ENCODE results near the gene HLF. TPM values are rescaled to one million over a fixed set of nuclear protein-coding genes. Genes with fewer than 3 reads are reported as not detected.

Gene HLF
- total RNA-seq, 2 experiments from 2014 or later: 0.79 to 0.86 TPM

- intact Hi-C loops (cut with micrococcal nuclease): no loop called here
- no peaks in the 10 kb centered on the region for H3K27me3 Mint-ChIP-seq (ENCODE audit: low read depth)
- CTCF ChIA-PET: interaction anchor here (0.9 kb wide), 1 partner anchor 308 kb away, joined by 4 read pairs; no protein-coding TSS in a partner anchor
- DNase-seq: no peak
- no peaks in the 10 kb centered on the region for H3K9me3 Mint-ChIP-seq
- H3K4me3 Mint-ChIP-seq: no peak overlapping the region
- no peak overlapping the region for H3K27ac Mint-ChIP-seq
- no peaks in the 10 kb centered on the region for H3K36me3 Mint-ChIP-seq (ENCODE audit: low read depth)
- H3K4me1 Mint-ChIP-seq (ENCODE audit: low read depth): no peaks in the 10 kb centered on the region
These were observed 35.9 kb downstream of the HLF start for GRCh38 chr17:55300479-55301290.

- no peaks in the 10 kb centered on the region for H3K36me3 Mint-ChIP-seq (ENCODE audit: low read depth)
- no peaks in the 10 kb centered on the region for H3K27me3 Mint-ChIP-seq (ENCODE audit: low read depth)
- H3K27ac Mint-ChIP-seq: no peak overlapping the region
- no peak for DNase-seq
- intact Hi-C loops (cut with micrococcal nuclease): no loop called here
- H3K4me1 Mint-ChIP-seq (ENCODE audit: low read depth): no peaks in the 10 kb centered on the region
- H3K9me3 Mint-ChIP-seq: no peaks in the 10 kb centered on the region
- H3K4me3 Mint-ChIP-seq: no peak overlapping the region
- CTCF ChIA-PET: no interaction called here
These were observed 37.0 kb downstream of the HLF start for GRCh38 chr17:55301521-55302406.

- H3K9me3 Mint-ChIP-seq: no peaks in the 10 kb centered on the region
- CTCF ChIA-PET: no interaction called here
- H3K27ac Mint-ChIP-seq: no peak overlapping the region
- no peaks in the 10 kb centered on the region for H3K36me3 Mint-ChIP-seq (ENCODE audit: low read depth)
- intact Hi-C loops (cut with micrococcal nuclease): no loop called here
- no peaks in the 10 kb centered on the region for H3K27me3 Mint-ChIP-seq (ENCODE audit: low read depth)
- DNase-seq: no peak
- no peaks in the 10 kb centered on the region for H3K4me1 Mint-ChIP-seq (ENCODE audit: low read depth)
- H3K4me3 Mint-ChIP-seq: no peak overlapping the region
These were observed 37.6 kb downstream of the HLF start for GRCh38 chr17:55302407-55302787.

DNA sequence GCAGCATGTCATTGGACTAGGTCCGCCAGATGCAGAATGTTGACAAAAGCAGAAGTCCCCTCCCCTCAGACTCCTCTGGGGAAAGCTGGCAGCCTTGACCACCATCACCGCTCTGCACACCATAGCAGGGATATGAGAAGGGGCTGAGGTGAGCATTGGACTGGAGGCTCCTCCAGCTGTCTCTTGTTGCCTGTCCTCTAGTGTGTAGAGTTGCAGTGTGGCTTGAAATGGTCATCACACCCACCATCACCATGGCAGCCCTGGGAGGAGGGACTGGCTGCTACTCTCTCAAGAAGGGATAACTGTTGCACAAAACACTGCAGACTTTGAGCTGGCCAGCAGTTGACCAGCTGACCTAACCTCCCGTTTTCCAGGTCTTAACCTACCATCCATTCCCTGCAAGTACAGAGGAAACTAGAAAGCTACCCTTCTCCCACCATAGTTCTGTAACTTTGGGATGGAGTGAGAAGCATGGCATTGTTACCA, 38.3 kb downstream of the HLF start:
- intact Hi-C loops (cut with micrococcal nuclease): no loop called here
- DNase-seq: no peak
- H3K27ac Mint-ChIP-seq: no peak overlapping the region
- no peak overlapping the region for H3K4me3 Mint-ChIP-seq
- H3K36me3 Mint-ChIP-seq (ENCODE audit: low read depth): no peaks in the 10 kb centered on the region
- CTCF ChIA-PET: interaction anchor here (0.9 to 1.5 kb wide), 2 partner anchors 51 to 310 kb away, joined by 3 to 8 read pairs; no protein-coding TSS in a partner anchor
- H3K4me1 Mint-ChIP-seq (ENCODE audit: low read depth): no peaks in the 10 kb centered on the region
- H3K27me3 Mint-ChIP-seq (ENCODE audit: low read depth): no peaks in the 10 kb centered on the region
- no peaks in the 10 kb centered on the region for H3K9me3 Mint-ChIP-seq

GRCh38 chr17:55303701-55304145, 39.0 kb downstream of the HLF start:
- H3K4me1 Mint-ChIP-seq (ENCODE audit: low read depth): no peaks in the 10 kb centered on the region
- no peaks in the 10 kb centered on the region for H3K36me3 Mint-ChIP-seq (ENCODE audit: low read depth)
- H3K4me3 Mint-ChIP-seq: no peak overlapping the region
- CTCF ChIA-PET: interaction anchor here (0.6 to 1.5 kb wide), 3 partner anchors 13 to 311 kb away, joined by 3 to 8 read pairs (median 3); no protein-coding TSS in a partner anchor
- no peaks in the 10 kb centered on the region for H3K27me3 Mint-ChIP-seq (ENCODE audit: low read depth)
- DNase-seq: no peak
- H3K9me3 Mint-ChIP-seq: no peaks in the 10 kb centered on the region
- no peak overlapping the region for H3K27ac Mint-ChIP-seq
- intact Hi-C loops (cut with micrococcal nuclease): no loop called here

DNA sequence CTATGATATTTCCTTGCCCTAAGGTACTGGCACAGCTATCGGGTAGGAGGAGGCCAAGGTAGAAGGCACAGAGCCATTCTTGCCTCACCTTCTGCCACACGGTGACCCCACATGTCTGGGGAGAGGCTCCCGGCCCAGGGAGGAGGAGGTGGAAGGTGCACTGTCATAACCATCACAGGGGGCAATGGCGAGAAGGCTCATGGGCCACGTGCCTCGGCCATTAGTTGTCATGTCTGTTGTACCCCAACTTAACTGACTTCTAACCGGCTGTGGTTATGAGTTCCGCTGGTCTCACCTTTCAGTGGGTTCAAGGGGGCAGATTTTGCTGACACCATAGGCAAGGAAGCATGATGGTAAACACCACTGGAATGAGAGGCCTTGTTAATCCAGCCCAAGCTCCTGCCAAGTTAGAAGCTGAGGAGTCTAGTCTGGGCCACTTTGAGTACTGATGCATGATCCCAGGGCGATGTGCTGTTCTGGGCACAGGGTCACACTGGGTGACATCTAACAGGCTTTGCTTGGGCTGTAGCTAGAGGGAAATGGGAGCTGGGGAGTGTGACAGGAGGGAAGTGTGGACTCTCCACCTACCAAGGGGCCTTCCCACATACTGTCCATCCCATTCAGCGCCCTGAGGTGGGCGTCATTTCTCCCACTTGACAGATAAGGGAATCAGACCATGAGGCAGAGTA, 39.6 kb downstream of the HLF start:
- Mint-ChIP-seq H3K4me3 (no peak overlapping the region), H3K27ac (no peak overlapping the region), H3K9me3 (no peaks in the 10 kb centered on the region), H3K4me1 (ENCODE audit: low read depth) (no peaks in the 10 kb centered on the region), H3K36me3 (ENCODE audit: low read depth) (no peaks in the 10 kb centered on the region), H3K27me3 (ENCODE audit: low read depth) (no peaks in the 10 kb centered on the region)
- intact Hi-C loops (cut with micrococcal nuclease): no loop called here
- no peak for DNase-seq
- CTCF ChIA-PET: interaction anchor here (0.6 to 1.5 kb wide), 2 partner anchors 14 to 311 kb away, joined by 3 to 8 read pairs; no protein-coding TSS in a partner anchor

GRCh38 chr17:55305321-55306087, 40.7 kb downstream of the HLF start:
- Mint-ChIP-seq H3K27me3 (ENCODE audit: low read depth) (no peaks in the 10 kb centered on the region), H3K4me3 (no peak overlapping the region), H3K27ac (no peak overlapping the region), H3K4me1 (ENCODE audit: low read depth) (no peaks in the 10 kb centered on the region), H3K9me3 (no peaks in the 10 kb centered on the region), H3K36me3 (ENCODE audit: low read depth) (no peaks in the 10 kb centered on the region)
- CTCF ChIA-PET: interaction anchor here (1.1 kb wide), 1 partner anchor 40 kb away, joined by 3 read pairs; no protein-coding TSS in a partner anchor
- intact Hi-C loops (cut with micrococcal nuclease): no loop called here
- DNase-seq: no peak

DNA sequence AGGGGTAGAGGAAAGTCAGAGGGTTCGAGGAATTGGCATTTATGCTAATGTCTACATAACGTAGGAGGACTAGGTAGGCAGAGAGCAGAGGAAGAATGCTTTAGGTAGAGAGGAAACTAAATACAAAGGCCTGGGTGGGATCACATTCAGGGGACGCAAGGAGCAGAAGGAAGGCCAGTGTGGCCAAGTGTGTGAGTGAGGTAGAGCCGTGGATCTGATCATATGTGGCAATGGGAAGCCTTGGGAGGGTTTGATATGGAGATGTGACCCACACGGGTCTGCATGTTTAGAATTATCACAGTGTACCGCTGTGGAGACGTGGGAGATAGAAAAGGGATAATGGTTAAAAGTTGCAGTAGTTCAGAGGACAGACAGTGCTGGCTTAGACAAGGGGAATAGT, 43.1 kb downstream of the HLF start:
- no peaks in the 10 kb centered on the region for H3K4me1 Mint-ChIP-seq (ENCODE audit: low read depth)
- no peaks in the 10 kb centered on the region for H3K27me3 Mint-ChIP-seq (ENCODE audit: low read depth)
- CTCF ChIA-PET: no interaction called here
- no peak for DNase-seq
- intact Hi-C loops (cut with micrococcal nuclease): no loop called here
- H3K4me3 Mint-ChIP-seq: no peak overlapping the region
- no peaks in the 10 kb centered on the region for H3K36me3 Mint-ChIP-seq (ENCODE audit: low read depth)
- H3K9me3 Mint-ChIP-seq: no peaks in the 10 kb centered on the region
- no peak overlapping the region for H3K27ac Mint-ChIP-seq

- no peak for DNase-seq
- Mint-ChIP-seq H3K4me1 (ENCODE audit: low read depth) (peaks cover 3% of the 10 kb centered on the region), H3K9me3 (no peaks in the 10 kb centered on the region), H3K36me3 (ENCODE audit: low read depth) (no peaks in the 10 kb centered on the region), H3K27me3 (ENCODE audit: low read depth) (no peaks in the 10 kb centered on the region), H3K4me3 (no peak overlapping the region), H3K27ac (no peak overlapping the region)
- CTCF ChIA-PET: interaction anchor here (0.7 to 0.9 kb wide), 2 partner anchors 11 to 39 kb away, joined by 3 read pairs; no protein-coding TSS in a partner anchor
- intact Hi-C loops (cut with micrococcal nuclease): no loop called here
These were observed 44.0 kb downstream of the HLF start for GRCh38 chr17:55308613-55309391.

DNA sequence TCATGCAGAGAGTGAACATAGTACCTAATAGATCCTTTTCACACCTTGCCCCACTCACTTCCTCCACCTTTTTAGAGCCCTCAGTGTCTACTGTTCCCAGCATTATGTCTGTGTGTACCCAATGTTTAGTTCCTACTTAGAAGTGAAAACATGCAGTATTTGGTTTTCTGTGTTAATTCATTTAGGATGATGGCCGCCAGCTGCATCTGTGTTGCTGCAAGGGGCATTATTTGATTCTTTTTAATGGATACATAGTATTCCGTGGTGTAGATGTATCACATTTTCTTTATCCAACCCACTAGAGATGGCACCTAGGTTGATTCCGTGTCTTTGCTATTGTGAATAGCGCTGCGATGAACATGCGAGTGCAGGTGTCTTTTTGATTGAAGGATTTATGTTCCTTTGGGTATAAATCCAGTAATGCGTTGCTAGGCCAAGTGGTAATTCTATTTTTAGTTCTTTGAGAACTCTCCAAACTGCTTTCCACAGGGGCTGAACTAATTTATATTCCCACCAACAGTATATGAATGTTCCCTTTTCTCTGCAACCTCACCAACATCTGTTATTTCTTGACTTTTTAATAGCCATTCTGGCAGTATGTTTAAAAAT, 47.1 kb downstream of the HLF start:
- H3K36me3 Mint-ChIP-seq (ENCODE audit: low read depth): no peaks in the 10 kb centered on the region
- no peaks in the 10 kb centered on the region for H3K27me3 Mint-ChIP-seq (ENCODE audit: low read depth)
- no peak for DNase-seq
- peaks cover 6% of the 10 kb centered on the region for H3K4me1 Mint-ChIP-seq (ENCODE audit: low read depth)
- H3K4me3 Mint-ChIP-seq: no peak overlapping the region
- intact Hi-C loops (cut with micrococcal nuclease): no loop called here
- CTCF ChIA-PET: no interaction called here
- no peak overlapping the region for H3K27ac Mint-ChIP-seq
- H3K9me3 Mint-ChIP-seq: no peaks in the 10 kb centered on the region

GRCh38 chr17:55312852-55313251, 48.1 kb downstream of the HLF start:
- CTCF ChIA-PET: no interaction called here
- Mint-ChIP-seq H3K36me3 (ENCODE audit: low read depth) (no peaks in the 10 kb centered on the region), H3K27me3 (ENCODE audit: low read depth) (no peaks in the 10 kb centered on the region), H3K4me3 (no peak overlapping the region), H3K9me3 (no peaks in the 10 kb centered on the region), H3K27ac (no peak overlapping the region), H3K4me1 (ENCODE audit: low read depth) (peaks cover 6% of the 10 kb centered on the region)
- intact Hi-C loops (cut with micrococcal nuclease): no loop called here
- no peak for DNase-seq

Measured in activated naive CD4-positive, alpha-beta T cell treated with anti-CD3 and anti-CD28 coated beads for 36 hours (primary cell).